IMR-90 (cell line): ENCODE results near the gene PAXX. TPM values are rescaled to one million over a fixed set of nuclear protein-coding genes. Genes with fewer than 3 reads are reported as not detected.
"Not testable (repeated sequence)": the region's sequence is repeated elsewhere in the genome, so short reads cannot be mapped to it uniquely, and the experiment has no call there.

Source experiments
- ATAC-seq: fragments of 200-7000 bp; cut with Tn5 transposase; 2 replicates; pipeline ENCODE4 v1.9.1; 2020; ENCODE audit warnings: low read depth, mild to moderate bottlenecking, moderate library complexity
- BruUV-seq: library from RNA; stranded (reverse); fragments of 400-500 nt; replicated peaks from 2 replicates; lab custom pipeline; 2021; lab: Mats Ljungman, UMichigan
- CTCF ChIA-PET: fragments of 300-600 bp; formaldehyde crosslinking; extraction: SDS; loops from one replicate; lab custom pipeline; 2021; ENCODE audit warnings: antibody characterized with exemption; lab: Yijun Ruan, JAX
- POLR2A ChIA-PET: fragments of 300-600 bp; sonication (Branson Sonifier 250); formaldehyde crosslinking; loops from one replicate; lab custom pipeline; 2022; ENCODE audit warnings: antibody characterized with exemption; ENCODE audit not compliant: unreplicated experiment; lab: Charles Lee
- DNase-seq: peaks from one replicate; pipeline ENCODE4 v3.0.0; 2013
- H2AFZ ChIP-seq: replicated peaks from 2 replicates; pipeline ENCODE3; 2013; ENCODE audit warnings: low read length, mild to moderate bottlenecking; ENCODE audit not compliant: poor library complexity
- H2AK5ac ChIP-seq: 2 replicates; pipeline ENCODE4 v1.6.1; 2013; ENCODE audit warnings: low read depth, low read length, inconsistent platforms
- H2AK9ac ChIP-seq: replicated peaks from 2 replicates; pipeline ENCODE3; 2013; ENCODE audit warnings: mild to moderate bottlenecking, low read depth, low read length, moderate library complexity; ENCODE audit not compliant: poor library complexity
- H2BK120ac ChIP-seq: 2 replicates; pipeline ENCODE4 v1.6.1; 2013; ENCODE audit warnings: low read depth, low read length, inconsistent platforms
- H2BK15ac ChIP-seq: 3 replicates; pipeline ENCODE4 v1.6.1; 2013; ENCODE audit warnings: low read depth, low read length, inconsistent platforms
- H2BK20ac ChIP-seq: 2 replicates; pipeline ENCODE4 v1.6.1; 2013; ENCODE audit warnings: low read depth, mild to moderate bottlenecking, inconsistent platforms, low read length, moderate library complexity
- H2BK5ac ChIP-seq: 2 replicates; pipeline ENCODE4 v1.6.1; 2013; ENCODE audit warnings: mild to moderate bottlenecking, low read depth, low read length, inconsistent platforms; ENCODE audit not compliant: poor library complexity, severe bottlenecking
- H3K14ac ChIP-seq: replicated peaks from 2 replicates; pipeline ENCODE4 v1.6.1; 2013; ENCODE audit warnings: low read depth, low read length, inconsistent platforms
- H3K18ac ChIP-seq: 2 replicates; pipeline ENCODE4 v1.6.1; 2013; ENCODE audit warnings: low read depth, low read length, control low read depth
- H3K23ac ChIP-seq: 2 replicates; pipeline ENCODE4 v1.6.1; 2013; ENCODE audit warnings: low read depth, low read length, inconsistent platforms
- H3K27ac ChIP-seq: 2 replicates; pipeline ENCODE4 v1.5.1; 2013; ENCODE audit warnings: mild to moderate bottlenecking, control low read depth, low read length; ENCODE audit not compliant: insufficient read depth
- H3K27me3 ChIP-seq: 2 replicates; pipeline ENCODE4 v1.6.1; 2013; ENCODE audit warnings: low read length; ENCODE audit not compliant: control insufficient read depth, insufficient read depth
- H3K36me3 ChIP-seq: 2 replicates; pipeline ENCODE4 v1.6.1; 2013; ENCODE audit warnings: low read length, mixed read lengths; ENCODE audit not compliant: control insufficient read depth, insufficient read depth
- H3K4ac ChIP-seq: 2 replicates; pipeline ENCODE4 v1.6.1; 2013; ENCODE audit warnings: low read depth, low read length, inconsistent platforms
- H3K4me1 ChIP-seq: 2 replicates; pipeline ENCODE4 v1.6.1; 2013; ENCODE audit warnings: low read length, mixed read lengths; ENCODE audit not compliant: control insufficient read depth, insufficient read depth
- H3K4me2 ChIP-seq: 2 replicates; pipeline ENCODE4 v1.6.1; 2013; ENCODE audit warnings: low read depth, mild to moderate bottlenecking, control low read depth, low read length, moderate library complexity
- H3K4me3 ChIP-seq: 2 replicates; pipeline ENCODE4 v1.5.1; 2013; ENCODE audit warnings: low read depth, mild to moderate bottlenecking, control low read depth, low read length, moderate library complexity; ENCODE audit not compliant: insufficient read depth
- H3K56ac ChIP-seq: 2 replicates; pipeline ENCODE4 v1.6.1; 2013; ENCODE audit warnings: low read length, inconsistent platforms; ENCODE audit not compliant: insufficient read depth; ENCODE audit errors: extremely low read depth
- H3K79me1 ChIP-seq, 2 experiments: 2 replicates each; pipeline ENCODE4 v1.6.1; 2013; ENCODE audit warnings: low read length in 2 of 2, inconsistent platforms in 1 of 2, low read depth in 1 of 2
- H3K9ac ChIP-seq: 2 replicates; pipeline ENCODE4 v1.6.1; 2013; ENCODE audit warnings: low read depth, low read length, control low read depth
- H3K9me1 ChIP-seq: 2 replicates; pipeline ENCODE4 v1.6.1; 2013; ENCODE audit warnings: low read length, inconsistent platforms; ENCODE audit not compliant: insufficient read depth
- H3K9me3 ChIP-seq: 2 replicates; pipeline ENCODE4 v1.6.1; 2013; ENCODE audit warnings: low read length; ENCODE audit not compliant: control insufficient read depth, insufficient read depth
- H4K20me1 ChIP-seq: 2 replicates; pipeline ENCODE4 v1.6.1; 2013; ENCODE audit warnings: low read length, inconsistent platforms; ENCODE audit not compliant: insufficient read depth
- H4K5ac ChIP-seq: 2 replicates; pipeline ENCODE4 v1.6.1; 2013; ENCODE audit warnings: mild to moderate bottlenecking, low read depth, low read length, control low read depth
- H4K8ac ChIP-seq, 2 experiments: 2 replicates each; pipeline ENCODE4 v1.6.1; 2013; ENCODE audit warnings: low read depth in 2 of 2, low read length in 2 of 2, control low read depth in 1 of 2, inconsistent platforms in 1 of 2
- H4K91ac ChIP-seq: 2 replicates; pipeline ENCODE4 v1.6.1; 2013; ENCODE audit warnings: low read depth, low read length, inconsistent platforms; ENCODE audit not compliant: insufficient read depth
- CTCF ChIP-seq: conservative IDR thresholded peaks from 2 replicates; pipeline ENCODE4 v1.5.1; 2012; ENCODE audit warnings: mild to moderate bottlenecking, low read depth, low read length, improper control_type of control experiment
- WGBS, 2 experiments: methylation state at CpG; one replicate each; pipeline versions ENCODE4 v1.1.5 to v1.1.7; 2013; ENCODE audit warnings: missing lambda C conversion rate in 2 of 2; ENCODE audit not compliant: insufficient read length in 1 of 2; ENCODE audit errors: extremely low coverage in 2 of 2; 5-methylcytosine and 5-hydroxymethylcytosine counted together
- dilution Hi-C: fragments of 300-500 bp; cut with HindIII; formaldehyde crosslinking; loops from one replicate; pipeline ENCODE4 v1.14.3; 2018; ENCODE audit warnings: low sequenced_read_pairs; ENCODE audit not compliant: unreplicated experiment
- in situ Hi-C: fragments of 300-500 bp; cut with MboI; formaldehyde crosslinking; loops from 3 replicates; pipeline ENCODE4 v1.14.3; 2019; ENCODE audit warnings: low sequenced_read_pairs, inconsistent platforms, mixed read lengths
- intact Hi-C: fragments of 100-400 bp; cut with micrococcal nuclease; formaldehyde crosslinking; loops from 2 replicates; pipeline ENCODE4 v1.10.0; 2022
- polyA plus RNA-seq, 3 experiments: library from polyadenylated mRNA; depleted of rRNA; stranded (reverse); fragments of >200 nt; gene quantifications; 2 replicates each; pipeline ENCODE4 v1.2.3, GENCODE V29; 2012; ENCODE audit warnings: low replicate concordance in 1 of 3
- total RNA-seq: library from RNA; depleted of rRNA; stranded (reverse); fragments of >200 nt; gene quantifications from 2 replicates; pipeline ENCODE4 v1.2.3, GENCODE V29; 2012

Gene PAXX
- total and polyA plus RNA-seq, 2 of the 4 experiments (the other 2 are of a cell fraction): 5.7 to 24.6 TPM

- POLR2A ChIA-PET, H3K27ac ChIP-seq, H3K56ac ChIP-seq, H3K79me1 ChIP-seq, H4K8ac ChIP-seq, H3K9me1 ChIP-seq, H2AK9ac ChIP-seq, in situ Hi-C loops, DNase-seq, H2BK20ac ChIP-seq, H2BK120ac ChIP-seq, H4K20me1 ChIP-seq, H3K27me3 ChIP-seq, ATAC-seq, intact Hi-C loops, H3K4me2 ChIP-seq, H3K23ac ChIP-seq, H3K9ac ChIP-seq, H4K91ac ChIP-seq, H3K4me3 ChIP-seq, H2BK15ac ChIP-seq, H3K36me3 ChIP-seq, H3K14ac ChIP-seq, H3K18ac ChIP-seq, H2AFZ ChIP-seq, dilution Hi-C loops, H3K4ac ChIP-seq, H4K5ac ChIP-seq, H3K9me3 ChIP-seq, CTCF ChIA-PET, BruUV-seq, H2AK5ac ChIP-seq, H2BK5ac ChIP-seq: not testable (repeated sequence)
- H3K4me1 ChIP-seq: peaks cover 11% of the 10 kb centered on the region
- 60% methylated on average over 1 of the region's 17 CpGs; no CpG with 5 or more reads in 1 of the 2 experiments for WGBS, 2 experiments
- TF ChIP-seq CTCF: peak; percentile 38
Measured at GRCh38 chr9:137004285-137004684, 12.1 kb downstream of the PAXX start.
